Heart left ventricle (tissue), 16 donors: ENCODE data around the gene CDK12. TPM values are rescaled to one million over a fixed set of nuclear protein-coding genes. Genes with fewer than 3 reads are reported as not detected.

Source experiments
- ATAC-seq, 4 donors: fragments of 200-7000 bp; cut with Tn5 transposase; one replicate each; pipeline ENCODE4 v1.9.1; 2020 to 2022; ENCODE audit warnings: moderate library complexity in 4 of 4, mild to moderate bottlenecking in 3 of 4, moderate number of reproducible peaks in 1 of 4
- DNase-seq, 5 donors: peaks; one replicate each; pipeline ENCODE4 v3.0.0-alpha.2; 2020
- H3K27ac ChIP-seq, 12 donors: fragments of 200-600 bp; sonication (generic) in 4 of 12; one replicate each; pipeline versions ENCODE4 v1.5.0 to v1.8.0; 2016 to 2022; ENCODE audit warnings: mild to moderate bottlenecking in 2 of 12
- H3K27me3 ChIP-seq, 9 donors: fragments of 200-600 bp; sonication (generic) in 2 of 9; one replicate each; pipeline versions ENCODE4 v1.5.1 to v1.8.0; 2016 to 2022; ENCODE audit warnings: mild to moderate bottlenecking in 3 of 9
- H3K36me3 ChIP-seq, 9 donors: fragments of 200-600 bp; sonication (generic) in 2 of 9; one replicate each; pipeline versions ENCODE4 v1.5.0 to v1.8.0; 2018 to 2022; ENCODE audit warnings: mild to moderate bottlenecking in 2 of 9
- H3K4me1 ChIP-seq, 12 donors: fragments of 200-600 bp; sonication (generic) in 4 of 12; one replicate each; pipeline versions ENCODE4 v1.5.0 to v1.8.0; 2016 to 2022; ENCODE audit warnings: mild to moderate bottlenecking in 3 of 12
- H3K4me3 ChIP-seq, 12 donors: fragments of 200-600 bp; sonication (generic) in 4 of 12; one replicate each; pipeline versions ENCODE4 v1.5.0 to v1.8.0; 2017 to 2022; ENCODE audit warnings: mild to moderate bottlenecking in 9 of 12, moderate library complexity in 4 of 12
- H3K9me3 ChIP-seq, 12 donors: fragments of 200-600 bp; sonication (generic) in 4 of 12; one replicate each; pipeline versions ENCODE4 v1.5.0 to v1.8.0; 2016 to 2022; ENCODE audit warnings: mild to moderate bottlenecking in 1 of 12
- CTCF ChIP-seq, 12 donors: fragments of 200-600 bp; sonication (generic) in 4 of 12; IDR thresholded peaks; one replicate each; pipeline versions ENCODE4 v1.5.0 to v1.8.0; 2018 to 2022; ENCODE audit warnings: antibody characterized with exemption in 12 of 12, mild to moderate bottlenecking in 5 of 12
- POLR2A ChIP-seq, 2 donors: fragments of 450-650 bp; IDR thresholded peaks; one replicate each; pipeline ENCODE4 v1.6.1; 2017; ENCODE audit warnings: antibody characterized with exemption in 2 of 2, mild to moderate bottlenecking in 2 of 2, moderate library complexity in 2 of 2
- WGBS, 4 donors: extraction: QIAGEN DNeasy Blood & Tissue Kit in 2 of 4; methylation state at CpG; one replicate each; pipeline versions ENCODE4 v1.1.5 to v1.1.7; 2013 to 2018; 5-methylcytosine and 5-hydroxymethylcytosine counted together
- intact Hi-C, 10 donors: fragments of 100-400 bp; cut with DNase I; formaldehyde crosslinking; loops; one replicate each; pipeline versions ENCODE4 v1.11.1 to v1.14.2; 2022
- polyA plus RNA-seq, 2 donors: library from polyadenylated mRNA; stranded (reverse); fragments of 200-250 nt; gene quantifications; one replicate each; pipeline ENCODE4 v1.2.3, GENCODE V29; 2013
- total RNA-seq, 9 donors: library from RNA; depleted of rRNA in 2 of 9; stranded (reverse); fragments of >200 nt in 2 of 9; fragmentation: NEBNext Ultra II Directional in 3 of 9; extraction: Animal tissue kit (Norgen Biotek cat#: 25700) in 3 of 9; gene quantifications; one replicate each; pipeline versions ENCODE4 v1.1.0 to v1.2.4, GENCODE V29; 2016 to 2023
- donor health status: ischemic (EF 13 %, LVEDD 7.1; RV severe dilation, severe dysfunction).
- donor health status: healthy with polysubstance abuse.
- donor health status: DM: no; HTN: yes; CAD: no.
- donor health status: DM: no; HTN: no; CAD: no.
- donor health status: ischemic (EF 25% LVEDD 6.9; RV normal size, moderate dysfunction).
- donor health status: ischemic (EF 25% LVEDD 5.7; RV mildly dilated, moderate dysfunction).
- donor health status: healthy.
- donor health status: DM: yes; HTN: yes; CAD: no.
- donor health status: ischemic (EF 35%, LVEDD 5.7; RV mildly dilated, moderate dysfunction).
- donor health status: nonischemic (EF 11% LVEDD 7.7; RV severe dilation, severe dysfunction).
- donor health status: DM: yes; HTN: yes; CAD: no.
- donor health status: PGD.
- donor health status: ischemic (EF 29% LVEDD 5.4; RV normal size, mild dysfunction).
- donor health status: nonischemic (EF 23%, LVEDD 6.1; RV moderate dilation, normal function).

Gene CDK12
- total and polyA plus RNA-seq, 11 donors, result 7.0 to 34.3 (median 18.6) TPM

GRCh38 chr17:39547713-39548478 lies 86.6 kb downstream of the CDK12 start:
- Histone ChIP-seq H3K4me3 (no peak overlapping the region), H3K36me3 (peaks cover 0 to 76% (median 53%) of the 10 kb centered on the region in 9 donors), H3K9me3 (no peaks in the 10 kb centered on the region), H3K4me1 (peaks cover 0 to 27% (median 10%) of the 10 kb centered on the region in 12 donors), H3K27me3 (no peaks in the 10 kb centered on the region), H3K27ac (no peak overlapping the region)
- TF ChIP-seq CTCF (IDR thresholded peaks at IDR 0.05) (peak; percentile 84 to 96 (median 93)), POLR2A (IDR thresholded peaks at IDR 0.05) (no peak)
- 27 to 30% (median 29%) methylated on average over 5 of the region's 5 CpGs for WGBS, 4 donors
- intact Hi-C loops, result loop anchor here in 9 of 10 donors (1.0 to 10.0 kb wide), 6 partner anchors 74 to 407 kb away; no protein-coding TSS in a partner anchor
- ATAC-seq (peak; percentile 50 to 81 (median 71)), DNase-seq (peak; percentile 34 to 82 (median 53))

GRCh38 chr17:39548494-39549225 lies 87.4 kb downstream of the CDK12 start:
- H3K4me1 ChIP-seq, result peaks cover 0 to 20% (median 9%) of the 10 kb centered on the region in 12 donors
- TF ChIP-seq POLR2A (IDR thresholded peaks at IDR 0.05), result no peak
- TF ChIP-seq CTCF (IDR thresholded peaks at IDR 0.05), result no peak
- no peaks in the 10 kb centered on the region for H3K27me3 ChIP-seq
- ATAC-seq, result peak; percentile 75 to 93 (median 88)
- no peak overlapping the region for H3K4me3 ChIP-seq
- WGBS, 4 donors, result 50 to 65% (median 58%) methylated on average over 7 of the region's 7 CpGs
- no peaks in the 10 kb centered on the region for H3K9me3 ChIP-seq
- peaks cover 2 to 83% (median 61%) of the 10 kb centered on the region in 9 donors for H3K36me3 ChIP-seq
- peak in 4 of 5 donors; percentile 33 to 66 (median 50) for DNase-seq
- intact Hi-C loops, result loop anchor here in 9 of 10 donors (1.0 to 10.0 kb wide), 6 partner anchors 74 to 406 kb away; no protein-coding TSS in a partner anchor
- peak overlapping the region in 1 of 12 donors; percentile 32 for H3K27ac ChIP-seq

- H3K4me1 ChIP-seq, result peaks cover 0 to 16% (median 9%) of the 10 kb centered on the region in 12 donors
- no peak for ATAC-seq
Observed at GRCh38 chr17:39549747-39550573, 88.7 kb downstream of the CDK12 start.

More at GRCh38 chr17:39549747-39550573, 88.7 kb downstream of the CDK12 start:
- no peak for TF ChIP-seq CTCF (IDR thresholded peaks at IDR 0.05)
- no peak for TF ChIP-seq POLR2A (IDR thresholded peaks at IDR 0.05)
- H3K27me3 ChIP-seq, result no peaks in the 10 kb centered on the region
- intact Hi-C loops, result loop anchor here in 7 of 10 donors (2.0 to 10.0 kb wide), 3 partner anchors 73 to 405 kb away; no protein-coding TSS in a partner anchor
- H3K36me3 ChIP-seq, result peaks cover 2 to 85% (median 68%) of the 10 kb centered on the region in 9 donors
- DNase-seq, result no peak
- H3K9me3 ChIP-seq, result no peaks in the 10 kb centered on the region
- 84 to 87% (median 85%) methylated on average over 6 of the region's 6 CpGs for WGBS, 4 donors
- no peak overlapping the region for H3K4me3 ChIP-seq
- H3K27ac ChIP-seq, result no peak overlapping the region
